HG03045 (cell line): ENCODE measurements around the gene HECTD4.
"Not testable (repeated sequence)": the region's sequence is repeated elsewhere in the genome, so short reads cannot be mapped to it uniquely, and the experiment has no call there.

Experiments used
- ATAC-seq: cut with Tn5 transposase; IDR thresholded peaks from one replicate; pipeline ENCODE4 v1.9.1; 2021; ENCODE audit warnings: mild to moderate bottlenecking, moderate library complexity; ENCODE audit not compliant: unreplicated experiment

HECTD4 gene

GRCh38 chr12:112381883-112382796 lies at the start of gene HECTD4:
Gene HECTD4 (minus strand): TSS chr12:112382431. CDS start chr12:112382128, 303 bp downstream.
- ATAC-seq, result peak; percentile 90

GRCh38 chr12:112431965-112432364 lies 49.7 kb upstream of the HECTD4 start:
- no peak for ATAC-seq

GRCh38 chr12:112430929-112431328 lies 48.7 kb upstream of the HECTD4 start:
- ATAC-seq, result no peak

GRCh38 chr12:112427760-112428159 lies 45.5 kb upstream of the HECTD4 start:
- ATAC-seq, result no peak

- no peak for ATAC-seq
These were observed 43.6 kb upstream of the HECTD4 start for GRCh38 chr12:112425582-112426382.

- ATAC-seq, result no peak
These were observed 41.9 kb upstream of the HECTD4 start for GRCh38 chr12:112424126-112424525.

GRCh38 chr12:112422531-112422930 lies 40.3 kb upstream of the HECTD4 start:
- no peak for ATAC-seq

- no peak for ATAC-seq
These were observed 39.1 kb upstream of the HECTD4 start for GRCh38 chr12:112421363-112421762.

GRCh38 chr12:112420740-112421139 lies 38.5 kb upstream of the HECTD4 start:
- ATAC-seq, result no peak

- ATAC-seq, result peak; percentile 48
These were observed 37.3 kb upstream of the HECTD4 start for GRCh38 chr12:112419297-112420133.

- ATAC-seq, result peak; percentile 70
These were observed 36.5 kb upstream of the HECTD4 start, which contains the start of gene PTPN11 for GRCh38 chr12:112418608-112419296. Gene PTPN11 (plus strand): TSS chr12:112418947. CDS start chr12:112419112, 165 bp downstream.

- no peak for ATAC-seq
These were observed 36.0 kb upstream of the HECTD4 start for GRCh38 chr12:112418273-112418607.

- not testable (repeated sequence) for ATAC-seq
These were observed 33.2 kb upstream of the HECTD4 start for GRCh38 chr12:112415457-112415856.

GRCh38 chr12:112413855-112414625 lies 31.8 kb upstream of the HECTD4 start:
- no peak for ATAC-seq

- ATAC-seq, result no peak
These were observed 27.6 kb upstream of the HECTD4 start for GRCh38 chr12:112409906-112410244.

GRCh38 chr12:112409064-112409905 lies 27.1 kb upstream of the HECTD4 start, which contains the start of gene RPL6:
Gene RPL6 (minus strand): TSS chr12:112409605. CDS start chr12:112408656, 949 bp downstream.
- peak; percentile 78 for ATAC-seq

- no peak for ATAC-seq
These were observed 26.4 kb upstream of the HECTD4 start for GRCh38 chr12:112408621-112409020.

- ATAC-seq, result not testable (repeated sequence)
These were observed 25.5 kb upstream of the HECTD4 start for GRCh38 chr12:112407683-112408082.
